ENCODE measurements around the gene THADA.
A peak's percentile ranks its signal among the peaks of the same experiment; 100 is the strongest.

The THADA gene

GRCh38 chr2:43341959-43342757 is 253.7 kb downstream of the THADA start:
- Histone ChIP-seq H3K4me2 (no peak overlapping the region), H3K9ac (no peak overlapping the region), H3K9me3 (no peaks in the 10 kb centered on the region), H3K4me1 (peaks cover 9% of the 10 kb centered on the region), H3K36me3 (peaks cover 26% of the 10 kb centered on the region), H3K27me3 (no peaks in the 10 kb centered on the region), H3K4me3 (no peak overlapping the region), H4K20me1 (no peaks in the 10 kb centered on the region), H3K27ac (no peak overlapping the region)
- TF ChIP-seq Cebpa-rat (IDR thresholded peaks at IDR 0.05), result no peak

GRCh38 chr2:43340945-43341356 is 254.9 kb downstream of the THADA start:
- Histone ChIP-seq H3K4me3 (no peak overlapping the region), H4K20me1 (no peaks in the 10 kb centered on the region), H3K4me2 (no peak overlapping the region), H3K36me3 (peaks cover 26% of the 10 kb centered on the region), H3K27ac (no peak overlapping the region), H3K27me3 (no peaks in the 10 kb centered on the region), H3K4me1 (peaks cover 9% of the 10 kb centered on the region), H3K9me3 (no peaks in the 10 kb centered on the region), H3K9ac (no peak overlapping the region)
- TF ChIP-seq Cebpa-rat (IDR thresholded peaks at IDR 0.05), result no peak

DNA sequence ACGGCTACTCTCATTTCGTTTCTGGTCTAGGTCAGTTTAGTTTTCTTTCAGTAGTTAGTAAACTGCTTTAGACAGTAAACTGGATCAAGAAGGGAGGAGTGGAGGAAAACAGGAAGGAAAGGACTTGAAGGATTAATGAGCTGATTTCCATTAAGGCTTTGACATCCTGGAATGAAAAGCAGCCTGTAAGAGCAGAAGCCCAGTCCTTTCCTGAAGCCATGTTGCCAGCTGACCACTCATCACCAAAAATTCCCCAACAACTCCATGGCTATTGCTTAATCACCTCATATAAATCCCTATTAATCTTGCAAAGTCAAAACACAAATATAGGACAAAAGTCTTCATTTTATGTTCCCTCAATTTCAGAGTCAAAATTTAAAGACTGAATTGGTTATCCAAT is 255.8 kb downstream of the THADA start:
- peaks cover 3% of the 10 kb centered on the region for H3K4me1 ChIP-seq
- no peak overlapping the region for H3K4me2 ChIP-seq
- no peaks in the 10 kb centered on the region for H4K20me1 ChIP-seq
- no peaks in the 10 kb centered on the region for H3K27me3 ChIP-seq
- TF ChIP-seq Cebpa-rat (IDR thresholded peaks at IDR 0.05), result no peak
- H3K9me3 ChIP-seq, result no peaks in the 10 kb centered on the region
- no peak overlapping the region for H3K4me3 ChIP-seq
- no peak overlapping the region for H3K9ac ChIP-seq
- no peak overlapping the region for H3K27ac ChIP-seq
- H3K36me3 ChIP-seq, result peaks cover 26% of the 10 kb centered on the region

- peak overlapping the region; percentile 63 for H3K4me2 ChIP-seq
- peak overlapping the region; percentile 52; the same call in 1 of the 2 replicates for H3K9ac ChIP-seq
- no peaks in the 10 kb centered on the region for H4K20me1 ChIP-seq
- H3K27me3 ChIP-seq, result no peaks in the 10 kb centered on the region
- no peaks in the 10 kb centered on the region for H3K9me3 ChIP-seq
- H3K36me3 ChIP-seq, result peaks cover 2% of the 10 kb centered on the region
- peak overlapping the region; percentile 64 for H3K27ac ChIP-seq
- TF ChIP-seq Cebpa-rat (IDR thresholded peaks at IDR 0.05), result no peak
- no peak overlapping the region for H3K4me3 ChIP-seq
- peaks cover 30% of the 10 kb centered on the region for H3K4me1 ChIP-seq
Measured at GRCh38 chr2:43333656-43334144, 262.1 kb downstream of the THADA start.

DNA sequence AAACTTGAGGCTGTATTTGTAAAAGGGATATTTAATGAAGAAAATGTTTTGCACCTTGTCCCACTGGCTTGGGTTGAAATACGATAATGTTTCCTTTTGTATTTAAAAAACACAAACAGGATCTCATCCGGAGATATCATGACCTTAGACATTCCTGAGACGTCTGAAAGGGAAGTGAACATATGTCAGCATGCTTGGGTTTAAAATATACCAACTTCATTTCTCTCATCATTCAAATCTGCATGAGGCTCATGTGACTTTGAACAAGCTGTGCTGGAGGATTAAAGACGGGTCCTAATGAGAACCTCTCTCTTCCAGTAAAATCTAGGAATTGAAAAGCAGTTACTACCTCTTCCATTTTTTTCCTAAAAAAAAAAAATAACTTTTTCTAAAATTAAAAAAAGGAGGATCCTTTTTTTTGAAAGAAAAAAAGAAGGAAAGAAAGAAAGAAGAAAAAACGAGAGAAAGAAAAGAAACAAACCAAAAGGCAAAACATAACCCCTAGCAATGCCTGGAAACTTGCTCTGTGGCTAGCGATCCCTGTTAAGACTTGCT is 262.7 kb downstream of the THADA start:
- Histone ChIP-seq H4K20me1 (no peaks in the 10 kb centered on the region), H3K27ac (peak overlapping the region; percentile 64), H3K4me3 (no peak overlapping the region), H3K9ac (peak overlapping the region; percentile 52; the same call in 1 of the 2 replicates), H3K27me3 (no peaks in the 10 kb centered on the region), H3K9me3 (no peaks in the 10 kb centered on the region), H3K4me2 (peak overlapping the region; percentile 63), H3K36me3 (peaks cover 7% of the 10 kb centered on the region), H3K4me1 (peaks cover 30% of the 10 kb centered on the region)
- no peak for TF ChIP-seq Cebpa-rat (IDR thresholded peaks at IDR 0.05)

GRCh38 chr2:43332653-43333052 is 263.2 kb downstream of the THADA start:
- no peaks in the 10 kb centered on the region for H3K9me3 ChIP-seq
- H3K27me3 ChIP-seq, result no peaks in the 10 kb centered on the region
- peak overlapping the region; percentile 63 for H3K4me2 ChIP-seq
- no peak overlapping the region for H3K9ac ChIP-seq
- no peak overlapping the region for H3K4me3 ChIP-seq
- no peak for TF ChIP-seq Cebpa-rat (IDR thresholded peaks at IDR 0.05)
- H4K20me1 ChIP-seq, result no peaks in the 10 kb centered on the region
- peaks cover 9% of the 10 kb centered on the region for H3K36me3 ChIP-seq
- no peak overlapping the region for H3K27ac ChIP-seq
- peaks cover 30% of the 10 kb centered on the region for H3K4me1 ChIP-seq

- H3K27ac ChIP-seq, result no peak overlapping the region
- H3K9ac ChIP-seq, result no peak overlapping the region
- H3K27me3 ChIP-seq, result no peaks in the 10 kb centered on the region
- no peaks in the 10 kb centered on the region for H4K20me1 ChIP-seq
- H3K9me3 ChIP-seq, result no peaks in the 10 kb centered on the region
- TF ChIP-seq Cebpa-rat (IDR thresholded peaks at IDR 0.05), result no peak
- H3K36me3 ChIP-seq, result peaks cover 9% of the 10 kb centered on the region
- H3K4me1 ChIP-seq, result peaks cover 30% of the 10 kb centered on the region
- no peak overlapping the region for H3K4me3 ChIP-seq
- H3K4me2 ChIP-seq, result no peak overlapping the region
Measured at GRCh38 chr2:43331422-43331821, 264.4 kb downstream of the THADA start.

DNA sequence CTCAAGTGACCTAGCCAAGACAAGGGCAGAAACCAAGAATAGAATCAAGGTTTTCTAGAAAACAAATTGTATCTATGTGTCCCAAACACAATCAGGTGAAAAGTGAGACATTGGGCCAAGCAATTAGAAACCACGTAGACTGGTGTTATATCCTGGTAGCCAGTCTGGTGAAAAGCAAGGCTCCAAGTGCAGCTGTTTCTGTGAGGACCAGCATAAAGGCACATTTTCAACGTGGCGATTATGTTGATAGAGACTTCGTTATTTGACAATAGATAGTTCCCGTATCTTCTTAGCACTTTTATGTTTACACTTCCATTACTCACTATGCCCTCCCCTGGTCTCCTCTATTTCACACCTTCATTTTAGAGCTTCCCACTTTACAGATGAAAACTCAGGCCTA is 266.2 kb downstream of the THADA start:
- Histone ChIP-seq H3K9ac (no peak overlapping the region), H3K4me2 (no peak overlapping the region), H3K4me1 (peaks cover 30% of the 10 kb centered on the region), H3K27me3 (no peaks in the 10 kb centered on the region), H3K27ac (no peak overlapping the region), H3K36me3 (peaks cover 9% of the 10 kb centered on the region), H3K4me3 (no peak overlapping the region), H3K9me3 (no peaks in the 10 kb centered on the region), H4K20me1 (no peaks in the 10 kb centered on the region)
- TF ChIP-seq Cebpa-rat (IDR thresholded peaks at IDR 0.05), result no peak

DNA sequence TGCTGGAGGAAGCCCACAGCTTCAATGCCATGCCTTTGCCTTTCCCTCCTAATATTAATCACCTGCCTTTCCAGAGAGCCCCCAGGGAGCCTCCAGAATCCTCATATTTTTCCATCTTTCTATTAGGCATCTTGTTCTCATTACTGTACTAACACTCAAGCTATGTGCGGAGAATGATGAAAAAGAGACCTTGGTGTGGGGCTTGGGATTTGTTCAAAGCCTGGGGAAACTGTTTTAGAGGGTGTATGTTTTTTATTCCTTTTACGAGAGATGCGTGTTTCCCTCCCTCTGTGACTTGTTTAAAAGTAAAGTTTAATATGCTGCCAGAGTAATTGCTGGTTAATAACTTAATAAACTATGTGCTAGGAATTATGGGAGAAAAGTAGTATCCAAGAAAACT is 267.0 kb downstream of the THADA start:
- H3K9me3 ChIP-seq, result no peaks in the 10 kb centered on the region
- no peak for TF ChIP-seq Cebpa-rat (IDR thresholded peaks at IDR 0.05)
- H3K27ac ChIP-seq, result no peak overlapping the region
- no peaks in the 10 kb centered on the region for H4K20me1 ChIP-seq
- no peaks in the 10 kb centered on the region for H3K27me3 ChIP-seq
- H3K4me2 ChIP-seq, result no peak overlapping the region
- H3K9ac ChIP-seq, result no peak overlapping the region
- H3K4me3 ChIP-seq, result no peak overlapping the region
- H3K36me3 ChIP-seq, result peaks cover 14% of the 10 kb centered on the region
- H3K4me1 ChIP-seq, result peaks cover 22% of the 10 kb centered on the region

DNA sequence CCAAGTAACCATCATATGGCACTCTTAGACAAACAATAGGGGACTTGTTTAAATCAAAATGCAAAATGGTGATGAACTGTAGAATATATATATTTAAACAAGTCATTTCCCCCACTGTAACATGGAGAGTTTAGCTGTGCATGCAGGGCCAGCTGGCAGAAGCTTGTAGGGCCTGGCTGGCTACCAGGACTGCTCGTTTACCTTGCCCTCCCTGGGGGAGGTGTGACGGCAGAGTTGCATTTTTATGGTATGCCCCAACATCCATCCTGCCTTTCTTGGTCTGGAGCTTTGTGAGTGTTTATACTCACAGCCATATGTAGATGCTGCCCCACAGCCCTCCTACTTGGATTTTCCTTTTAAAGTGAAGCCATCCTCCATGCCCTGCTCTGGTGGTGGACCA is 267.7 kb downstream of the THADA start:
- no peak for TF ChIP-seq Cebpa-rat (IDR thresholded peaks at IDR 0.05)
- H3K27ac ChIP-seq, result no peak overlapping the region

More for the DNA sequence above, 267.7 kb downstream of the THADA start:
- H3K4me2 ChIP-seq, result no peak overlapping the region
- H3K4me1 ChIP-seq, result peaks cover 15% of the 10 kb centered on the region
- H3K9ac ChIP-seq, result no peak overlapping the region
- H3K9me3 ChIP-seq, result no peaks in the 10 kb centered on the region
- no peak overlapping the region for H3K4me3 ChIP-seq
- peaks cover 14% of the 10 kb centered on the region for H3K36me3 ChIP-seq
- H3K27me3 ChIP-seq, result no peaks in the 10 kb centered on the region
- no peaks in the 10 kb centered on the region for H4K20me1 ChIP-seq

Measured in BLaER1 (cell line).